K562 (cell line): ENCODE data around the gene TMA7B.

Experiments used
- CTCF ChIP-seq, 3 experiments: IDR thresholded peaks in 2 of 3; conservative IDR thresholded peaks in 1 of 3; 2 replicates each; pipeline ENCODE4 v1.5.1; 2011 to 2012; ENCODE audit warnings: low read length in 3 of 3, mild to moderate bottlenecking in 3 of 3, control low read depth in 2 of 3, improper control_type of control experiment in 1 of 3, inconsistent platforms in 1 of 3, low read depth in 1 of 3, mixed read lengths in 1 of 3, moderate library complexity in 1 of 3; ENCODE audit not compliant: insufficient read depth in 2 of 3
- ETS1 ChIP-seq: conservative IDR thresholded peaks from 2 replicates; pipeline ENCODE4 v1.6.1; 2011; ENCODE audit warnings: low read depth, mild to moderate bottlenecking, low read length; ENCODE audit not compliant: control insufficient read depth
- MLLT1 ChIP-seq, 2 experiments: fragments of 450-650 bp; IDR thresholded peaks; 2 replicates each; pipeline ENCODE4 v1.6.1; 2016
- POLR2AphosphoS2 ChIP-seq: IDR thresholded peaks from 2 replicates; pipeline ENCODE4 v1.6.1; 2012; ENCODE audit warnings: low read length, improper control_type of control experiment
- TAF15 ChIP-seq: fragments of 200-400 bp; formaldehyde crosslinking; IDR thresholded peaks from 2 replicates; pipeline ENCODE4 v1.6.1; 2017; ENCODE audit warnings: mild to moderate bottlenecking, low read depth, low read length, moderate library complexity
- YY1 ChIP-seq, 3 experiments: IDR thresholded peaks; 2 replicates each; pipeline ENCODE4 v1.6.1; 2011; ENCODE audit warnings: low read length in 2 of 3, mild to moderate bottlenecking in 2 of 3, moderate library complexity in 2 of 3, borderline replicate concordance in 1 of 3, control low read depth in 1 of 3, low read depth in 1 of 3; ENCODE audit not compliant: insufficient read depth in 3 of 3, insufficient replicate concordance in 2 of 3, control insufficient read depth in 1 of 3, insufficient read length in 1 of 3; ENCODE audit errors: extremely low read depth in 1 of 3
- ZZZ3 ChIP-seq: fragments of 450-650 bp; IDR thresholded peaks from 2 replicates; pipeline ENCODE4 v1.6.1; 2016; ENCODE audit warnings: antibody characterized with exemption, mild to moderate bottlenecking, moderate library complexity

GRCh38 chr22:39916496-39916895 is 43.7 kb upstream of the TMA7B start:
- TF ChIP-seq MLLT1 (IDR thresholded peaks at IDR 0.05) (no peak), ZZZ3 (no peak), YY1 (IDR thresholded peaks at IDR 0.05; ENCODE audit: borderline replicate concordance in 1 of 3, control insufficient read depth in 1 of 3, extremely low read depth in 1 of 3, insufficient read depth in 3 of 3, insufficient read length in 1 of 3, insufficient replicate concordance in 2 of 3, low read depth in 1 of 3, low read length in 2 of 3) (no peak), TAF15 (no peak), CTCF (IDR thresholded peaks at IDR 0.05 in 2 of 3, conservative IDR thresholded peaks at IDR 0.05 in 1 of 3; ENCODE audit: insufficient read depth in 2 of 3, low read depth in 1 of 3, low read length in 3 of 3) (no peak), ETS1 (no peak), POLR2AphosphoS2 (no peak)
